H9 (cell line): ENCODE data around the gene AXIN2. TPM values are rescaled to one million over a fixed set of nuclear protein-coding genes. Genes with fewer than 3 reads are reported as not detected.
A peak's percentile ranks its signal among the peaks of the same experiment; 100 is the strongest.

Experiments used
- DNase-seq: peaks from one replicate; pipeline ENCODE4 v3.0.0-alpha.2; 2017
- H2AFZ ChIP-seq: one replicate; pipeline ENCODE4 v1.6.1; 2013; ENCODE audit warnings: mild to moderate bottlenecking, low read length, control low read depth, moderate library complexity
- H2AK5ac ChIP-seq: 2 replicates; pipeline ENCODE4 v1.6.1; 2013; ENCODE audit warnings: low read length, control low read depth, mixed read lengths; ENCODE audit not compliant: insufficient read length
- H2BK120ac ChIP-seq: one replicate; pipeline ENCODE4 v1.6.1; 2013; ENCODE audit warnings: low read depth, mild to moderate bottlenecking, low read length, control low read depth, inconsistent platforms; ENCODE audit not compliant: poor library complexity, severe bottlenecking
- H2BK12ac ChIP-seq: 2 replicates; pipeline ENCODE4 v1.6.1; 2013; ENCODE audit warnings: low read length, control low read depth, mixed read lengths, low read depth; ENCODE audit not compliant: insufficient read length
- H2BK15ac ChIP-seq: 2 replicates; pipeline ENCODE4 v1.6.1; 2013; ENCODE audit warnings: low read depth, low read length, control low read depth
- H2BK20ac ChIP-seq: one replicate; pipeline ENCODE4 v1.6.1; 2013; ENCODE audit warnings: low read depth, mild to moderate bottlenecking, low read length, control low read depth, inconsistent platforms; ENCODE audit not compliant: poor library complexity, severe bottlenecking
- H2BK5ac ChIP-seq: 2 replicates; pipeline ENCODE4 v1.6.1; 2013; ENCODE audit warnings: low read length, control low read depth, mixed read lengths; ENCODE audit not compliant: insufficient read length
- H3K14ac ChIP-seq: 2 replicates; pipeline ENCODE4 v1.6.1; 2013; ENCODE audit warnings: low read length, control low read depth; ENCODE audit not compliant: insufficient read depth
- H3K18ac ChIP-seq: 2 replicates; pipeline ENCODE4 v1.6.1; 2013; ENCODE audit warnings: low read depth, mild to moderate bottlenecking, mixed read lengths, low read length, control low read depth; ENCODE audit not compliant: insufficient read length
- H3K23ac ChIP-seq: 2 replicates; pipeline ENCODE4 v1.6.1; 2013; ENCODE audit warnings: low read length, control low read depth, mixed read lengths, low read depth; ENCODE audit not compliant: insufficient read length
- H3K23me2 ChIP-seq: 2 replicates; pipeline ENCODE4 v1.6.1; 2013; ENCODE audit warnings: low read depth, mild to moderate bottlenecking, mixed read lengths, low read length, control low read depth; ENCODE audit not compliant: insufficient read length, poor library complexity, severe bottlenecking
- H3K27ac ChIP-seq: 2 replicates; pipeline ENCODE4 v1.5.1; 2013; ENCODE audit warnings: low read length, control low read depth, mixed read lengths, low read depth; ENCODE audit not compliant: insufficient read length
- H3K27me3 ChIP-seq: 2 replicates; pipeline ENCODE4 v1.6.1; 2013; ENCODE audit warnings: low read length, control low read depth, inconsistent platforms; ENCODE audit not compliant: insufficient read depth
- H3K4ac ChIP-seq: 2 replicates; pipeline ENCODE4 v1.6.1; 2013; ENCODE audit warnings: low read depth, mild to moderate bottlenecking, control low read depth, inconsistent platforms, low read length, moderate library complexity
- H3K4me1 ChIP-seq: 2 replicates; pipeline ENCODE4 v1.6.1; 2013; ENCODE audit warnings: low read length, control low read depth, inconsistent platforms; ENCODE audit not compliant: insufficient read depth
- H3K4me2 ChIP-seq: 2 replicates; pipeline ENCODE4 v1.6.1; 2013; ENCODE audit warnings: low read length, control low read depth, mixed read lengths; ENCODE audit not compliant: insufficient read length, insufficient read depth
- H3K56ac ChIP-seq: 2 replicates; pipeline ENCODE4 v1.6.1; 2013; ENCODE audit warnings: low read depth, mild to moderate bottlenecking, mixed read lengths, low read length, control low read depth; ENCODE audit not compliant: insufficient read length
- H3K79me1 ChIP-seq: 2 replicates; pipeline ENCODE4 v1.6.1; 2013; ENCODE audit warnings: low read depth, mild to moderate bottlenecking, moderate library complexity, low read length, control low read depth, inconsistent platforms; ENCODE audit not compliant: insufficient read depth, poor library complexity, severe bottlenecking
- H3K79me2 ChIP-seq: 2 replicates; pipeline ENCODE4 v1.6.1; 2013; ENCODE audit warnings: low read length, control low read depth, inconsistent platforms; ENCODE audit not compliant: insufficient read depth
- H3K9ac ChIP-seq: 2 replicates; pipeline ENCODE4 v1.6.1; 2013; ENCODE audit warnings: low read length, control low read depth, mixed read lengths; ENCODE audit not compliant: insufficient read length; ENCODE audit errors: extremely low read depth
- H3K9me3 ChIP-seq: one replicate; pipeline ENCODE4 v1.6.1; 2013; ENCODE audit warnings: low read depth, low read length, inconsistent platforms; ENCODE audit not compliant: control insufficient read depth
- H3T11ph ChIP-seq: one replicate; pipeline ENCODE4 v1.6.1; 2013; ENCODE audit warnings: mild to moderate bottlenecking, low read length, control low read depth, inconsistent platforms
- H4K20me1 ChIP-seq: one replicate; pipeline ENCODE4 v1.6.1; 2013; ENCODE audit not compliant: control insufficient read depth, insufficient read length, insufficient read depth
- H4K5ac ChIP-seq: 2 replicates; pipeline ENCODE4 v1.6.1; 2013; ENCODE audit warnings: low read depth, mild to moderate bottlenecking, mixed read lengths, low read length, control low read depth; ENCODE audit not compliant: insufficient read length
- H4K8ac ChIP-seq: replicated peaks from 2 replicates; pipeline ENCODE4 v1.6.1; 2013; ENCODE audit warnings: low read length, control low read depth, mixed read lengths, low read depth; ENCODE audit not compliant: insufficient read length
- H4K91ac ChIP-seq: 2 replicates; pipeline ENCODE4 v1.6.1; 2013; ENCODE audit warnings: low read depth, mild to moderate bottlenecking, moderate library complexity, mixed read lengths, low read length, control low read depth; ENCODE audit not compliant: insufficient read length
- H3K27ac Mint-ChIP-seq, 3 experiments: 2 replicates in 2 of 3; 3 replicates in 1 of 3; pipeline ENCODE4 v1.8.0; 2020 to 2021; ENCODE audit warnings: mixed read lengths in 3 of 3, mild to moderate bottlenecking in 1 of 3, moderate library complexity in 1 of 3
- H3K27me3 Mint-ChIP-seq: 2 replicates; pipeline ENCODE4 v1.8.0; 2021; ENCODE audit warnings: low read depth, mild to moderate bottlenecking, moderate library complexity, mixed read lengths
- H3K36me3 Mint-ChIP-seq, 3 experiments: 2 replicates in 2 of 3; 3 replicates in 1 of 3; pipeline ENCODE4 v1.8.0; 2020 to 2021; ENCODE audit warnings: low read depth in 3 of 3, mixed read lengths in 3 of 3; ENCODE audit not compliant: insufficient read depth in 1 of 3
- H3K4me1 Mint-ChIP-seq, 2 experiments: 2 replicates each; pipeline ENCODE4 v1.8.0; 2020; ENCODE audit warnings: mixed read lengths in 2 of 2
- H3K4me3 Mint-ChIP-seq, 2 experiments: 2 replicates in 1 of 2; 3 replicates in 1 of 2; pipeline ENCODE4 v1.8.0; 2020 to 2021; ENCODE audit warnings: mild to moderate bottlenecking in 2 of 2, mixed read lengths in 2 of 2, moderate library complexity in 1 of 2
- H3K9me3 Mint-ChIP-seq, 2 experiments: 2 replicates in 1 of 2; 3 replicates in 1 of 2; pipeline ENCODE4 v1.8.0; 2020; ENCODE audit warnings: mild to moderate bottlenecking in 2 of 2, mixed read lengths in 2 of 2, moderate library complexity in 1 of 2
- WGBS: extraction: QIAGEN DNeasy Blood & Tissue Kit; methylation state at CpG from one replicate; pipeline ENCODE4 v1.1.7; 2013; ENCODE audit warnings: missing lambda C conversion rate, low lambda C conversion rate, mixed read lengths; ENCODE audit not compliant: insufficient read length; ENCODE audit errors: extremely low coverage; 5-methylcytosine and 5-hydroxymethylcytosine counted together
- total RNA-seq: library from RNA; stranded (reverse); gene quantifications from 2 replicates; pipeline ENCODE4 v1.2.1, GENCODE V29; 2021
- TF ChIP-seq, protein P1 (sequence below): fragments of 200-600 bp; sonication (generic); conservative IDR thresholded peaks from 3 replicates; pipeline ENCODE4 v1.8.0; 2021; ENCODE audit warnings: antibody characterized with exemption, mild to moderate bottlenecking

The AXIN2 gene
- total RNA-seq, 1 experiment from 2014 or later = 35.0 TPM

- H3K56ac ChIP-seq = no peak overlapping the region
- no peak overlapping the region for H2AK5ac ChIP-seq
- H3K4ac ChIP-seq = no peak overlapping the region
- H3K4me3 Mint-ChIP-seq = no peak overlapping the region
- peak overlapping the region in 2 of 3 experiments; percentile 10 to 95; a peak in 4 of 7 replicates for H3K27ac Mint-ChIP-seq
- H3K27me3 Mint-ChIP-seq = peaks cover 20% of the 10 kb centered on the region
- no peak overlapping the region for H3K18ac ChIP-seq
- peaks cover 12% of the 10 kb centered on the region; the same call in 1 of the 2 replicates for H3K79me2 ChIP-seq
- no peak overlapping the region for H2BK120ac ChIP-seq
- peak overlapping the region; percentile 52 for H3K9ac ChIP-seq
- H3K36me3 Mint-ChIP-seq = no peaks in the 10 kb centered on the region; a peak in 2 of 7 replicates
- no peak overlapping the region for H3K14ac ChIP-seq
- TF ChIP-seq, protein P1, sequence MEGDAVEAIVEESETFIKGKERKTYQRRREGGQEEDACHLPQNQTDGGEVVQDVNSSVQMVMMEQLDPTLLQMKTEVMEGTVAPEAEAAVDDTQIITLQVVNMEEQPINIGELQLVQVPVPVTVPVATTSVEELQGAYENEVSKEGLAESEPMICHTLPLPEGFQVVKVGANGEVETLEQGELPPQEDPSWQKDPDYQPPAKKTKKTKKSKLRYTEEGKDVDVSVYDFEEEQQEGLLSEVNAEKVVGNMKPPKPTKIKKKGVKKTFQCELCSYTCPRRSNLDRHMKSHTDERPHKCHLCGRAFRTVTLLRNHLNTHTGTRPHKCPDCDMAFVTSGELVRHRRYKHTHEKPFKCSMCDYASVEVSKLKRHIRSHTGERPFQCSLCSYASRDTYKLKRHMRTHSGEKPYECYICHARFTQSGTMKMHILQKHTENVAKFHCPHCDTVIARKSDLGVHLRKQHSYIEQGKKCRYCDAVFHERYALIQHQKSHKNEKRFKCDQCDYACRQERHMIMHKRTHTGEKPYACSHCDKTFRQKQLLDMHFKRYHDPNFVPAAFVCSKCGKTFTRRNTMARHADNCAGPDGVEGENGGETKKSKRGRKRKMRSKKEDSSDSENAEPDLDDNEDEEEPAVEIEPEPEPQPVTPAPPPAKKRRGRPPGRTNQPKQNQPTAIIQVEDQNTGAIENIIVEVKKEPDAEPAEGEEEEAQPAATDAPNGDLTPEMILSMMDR = no peak
- peaks cover 25% of the 10 kb centered on the region for H3K23me2 ChIP-seq
- no peak overlapping the region for H2BK15ac ChIP-seq
- H3K23ac ChIP-seq = no peak overlapping the region
- no peak overlapping the region for H2BK20ac ChIP-seq
- H2AFZ ChIP-seq = no peak overlapping the region
- no CpG with 5 or more reads among the region's 13 CpGs for WGBS
- no peaks in the 10 kb centered on the region; the same call in 1 of the 2 replicates for H3K27me3 ChIP-seq
- H3K4me1 Mint-ChIP-seq = peaks cover 10 to 11% of the 10 kb centered on the region in 2 experiments
- H3K9me3 Mint-ChIP-seq = no peaks in the 10 kb centered on the region
- no peak overlapping the region for H4K5ac ChIP-seq
- no peak overlapping the region for H3T11ph ChIP-seq
- peaks cover 17% of the 10 kb centered on the region for H3K79me1 ChIP-seq
- no peak overlapping the region for H2BK5ac ChIP-seq
- H3K27ac ChIP-seq = no peak overlapping the region
- no peaks in the 10 kb centered on the region for H4K20me1 ChIP-seq
- H3K4me2 ChIP-seq = peak overlapping the region; percentile 76
- H4K91ac ChIP-seq = no peak overlapping the region
- H3K9me3 ChIP-seq = no peaks in the 10 kb centered on the region
- DNase-seq = no peak
- H4K8ac ChIP-seq = no peak overlapping the region
- H2BK12ac ChIP-seq = no peak overlapping the region
- H3K4me1 ChIP-seq = peaks cover 8% of the 10 kb centered on the region; the same call in 1 of the 2 replicates
Observed at GRCh38 chr17:65559461-65559803, 2.0 kb downstream of the AXIN2 start.
